GM23338 (cell line): ENCODE measurements around the gene FAM8A1.
"Not testable (repeated sequence)": the region's sequence is repeated elsewhere in the genome, so short reads cannot be mapped to it uniquely, and the experiment has no call there.

ENCODE experiments used
- CTCF ChIP-seq, 2 experiments: fragments of 200-600 bp in 1 of 2; sonication (generic) in 1 of 2; conservative IDR thresholded peaks; 2 replicates each; pipeline versions ENCODE4 v1.5.1 to v1.6.1; 2016 to 2017; ENCODE audit warnings: antibody characterized with exemption in 2 of 2, low read depth in 2 of 2, mild to moderate bottlenecking in 2 of 2, moderate library complexity in 1 of 2
- EZH2phosphoT487 ChIP-seq: fragments of 200-600 bp; sonication (generic); IDR thresholded peaks from one replicate; pipeline ENCODE4 v1.8.1; 2018; ENCODE audit warnings: antibody characterized with exemption; ENCODE audit not compliant: unreplicated experiment
- NANOG ChIP-seq: IDR thresholded peaks from 2 replicates; pipeline ENCODE4 v1.6.1; 2016; ENCODE audit warnings: antibody characterized with exemption, borderline replicate concordance
- REST ChIP-seq: IDR thresholded peaks from one replicate; pipeline ENCODE4 v1.6.1; 2018; ENCODE audit warnings: antibody characterized with exemption; ENCODE audit not compliant: unreplicated experiment

- TF ChIP-seq EZH2phosphoT487; CTCF (conservative IDR thresholded peaks at IDR 0.05; ENCODE audit: low read depth in 2 of 2); REST; NANOG: not testable (repeated sequence)
Measured at GRCh38 chr6:17581282-17581681, 18.8 kb upstream of the FAM8A1 start.
